BJ (cell line): ENCODE measurements around the gene KDM4B. TPM values are rescaled to one million over a fixed set of nuclear protein-coding genes. Genes with fewer than 3 reads are reported as not detected.

Source experiments
- CTCF ChIA-PET: fragments of 350-600 bp; formaldehyde crosslinking; extraction: SDS; loops from one replicate; lab custom pipeline; 2021; ENCODE audit warnings: antibody characterized with exemption, inconsistent platforms; lab: Yijun Ruan, JAX
- POLR2A ChIA-PET: fragments of 300-600 bp; sonication (Branson Sonifier 250); formaldehyde crosslinking; extraction: SDS; loops from one replicate; lab custom pipeline; 2021; ENCODE audit warnings: antibody characterized with exemption; lab: Charles Lee
- DNase-seq: peaks from one replicate; pipeline ENCODE4 v3.0.0-alpha.2; 2011; ENCODE audit warnings: low read depth
- H3K27me3 ChIP-seq: 2 replicates; pipeline ENCODE4 v1.6.0; 2011; ENCODE audit warnings: low read length; ENCODE audit not compliant: control insufficient read depth, insufficient read depth
- H3K36me3 ChIP-seq: 2 replicates; pipeline ENCODE4 v1.5.1; 2011; ENCODE audit warnings: low read length; ENCODE audit not compliant: control insufficient read depth, insufficient read depth
- H3K4me3 ChIP-seq: 2 replicates; pipeline ENCODE4 v1.5.1; 2011; ENCODE audit warnings: low read depth, mild to moderate bottlenecking, control low read depth, low read length
- polyA plus RNA-seq: library from polyadenylated mRNA; depleted of rRNA; stranded (reverse); fragments of >200 nt; gene quantifications from 2 replicates; pipeline ENCODE4 v1.2.3, GENCODE V29; 2011
- TF ChIP-seq, protein P1 (sequence below): IDR thresholded peaks from 2 replicates; pipeline ENCODE4 v1.5.1; 2011; ENCODE audit warnings: low read depth, mild to moderate bottlenecking, control low read depth, inconsistent platforms, low read length, moderate library complexity; ENCODE audit not compliant: insufficient read depth

The KDM4B gene
- polyA plus RNA-seq, 1 experiment = 15.2 TPM

- Histone ChIP-seq H3K4me3 (no peak overlapping the region), H3K27me3 (no peaks in the 10 kb centered on the region), H3K36me3 (no peaks in the 10 kb centered on the region)
- ChIA-PET CTCF (interaction anchor here (0.7 to 1.4 kb wide), 2 partner anchors 9 to 30 kb away, joined by 3 read pairs; no protein-coding TSS in a partner anchor), POLR2A (no interaction called here)
- TF ChIP-seq, protein P1, sequence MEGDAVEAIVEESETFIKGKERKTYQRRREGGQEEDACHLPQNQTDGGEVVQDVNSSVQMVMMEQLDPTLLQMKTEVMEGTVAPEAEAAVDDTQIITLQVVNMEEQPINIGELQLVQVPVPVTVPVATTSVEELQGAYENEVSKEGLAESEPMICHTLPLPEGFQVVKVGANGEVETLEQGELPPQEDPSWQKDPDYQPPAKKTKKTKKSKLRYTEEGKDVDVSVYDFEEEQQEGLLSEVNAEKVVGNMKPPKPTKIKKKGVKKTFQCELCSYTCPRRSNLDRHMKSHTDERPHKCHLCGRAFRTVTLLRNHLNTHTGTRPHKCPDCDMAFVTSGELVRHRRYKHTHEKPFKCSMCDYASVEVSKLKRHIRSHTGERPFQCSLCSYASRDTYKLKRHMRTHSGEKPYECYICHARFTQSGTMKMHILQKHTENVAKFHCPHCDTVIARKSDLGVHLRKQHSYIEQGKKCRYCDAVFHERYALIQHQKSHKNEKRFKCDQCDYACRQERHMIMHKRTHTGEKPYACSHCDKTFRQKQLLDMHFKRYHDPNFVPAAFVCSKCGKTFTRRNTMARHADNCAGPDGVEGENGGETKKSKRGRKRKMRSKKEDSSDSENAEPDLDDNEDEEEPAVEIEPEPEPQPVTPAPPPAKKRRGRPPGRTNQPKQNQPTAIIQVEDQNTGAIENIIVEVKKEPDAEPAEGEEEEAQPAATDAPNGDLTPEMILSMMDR = no peak
- DNase-seq = no peak
These were observed 209.0 kb downstream of the KDM4B start for GRCh38 chr19:5177745-5178450.

DNA sequence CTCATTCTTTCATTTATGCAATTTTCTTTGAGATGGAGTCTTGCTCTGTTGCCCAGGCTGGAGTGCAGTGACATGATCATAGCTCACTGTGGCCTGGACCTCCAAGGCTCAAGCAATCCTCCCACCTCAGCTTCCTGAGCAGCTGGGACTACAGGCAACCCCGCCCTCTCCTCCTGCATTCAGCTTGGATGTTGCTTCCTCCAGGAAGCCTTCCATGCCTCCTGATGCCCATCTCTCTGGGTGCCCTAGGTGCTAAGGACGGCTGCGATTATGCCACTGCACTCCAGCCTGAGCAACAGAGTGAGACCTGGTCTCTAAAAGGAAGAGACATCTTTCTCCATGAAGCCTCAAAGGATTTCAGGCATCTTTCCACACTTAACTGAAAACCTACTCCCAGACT, 209.9 kb downstream of the KDM4B start:
- TF ChIP-seq, protein P1 = no peak
- H3K27me3 ChIP-seq = no peaks in the 10 kb centered on the region
- DNase-seq = no peak
- POLR2A ChIA-PET = no interaction called here
- H3K4me3 ChIP-seq = no peak overlapping the region
- CTCF ChIA-PET = interaction anchor here (0.6 to 1.4 kb wide), 4 partner anchors 10 to 184 kb away, joined by 3 to 4 read pairs (median 3); no protein-coding TSS in a partner anchor
- H3K36me3 ChIP-seq = no peaks in the 10 kb centered on the region

DNA sequence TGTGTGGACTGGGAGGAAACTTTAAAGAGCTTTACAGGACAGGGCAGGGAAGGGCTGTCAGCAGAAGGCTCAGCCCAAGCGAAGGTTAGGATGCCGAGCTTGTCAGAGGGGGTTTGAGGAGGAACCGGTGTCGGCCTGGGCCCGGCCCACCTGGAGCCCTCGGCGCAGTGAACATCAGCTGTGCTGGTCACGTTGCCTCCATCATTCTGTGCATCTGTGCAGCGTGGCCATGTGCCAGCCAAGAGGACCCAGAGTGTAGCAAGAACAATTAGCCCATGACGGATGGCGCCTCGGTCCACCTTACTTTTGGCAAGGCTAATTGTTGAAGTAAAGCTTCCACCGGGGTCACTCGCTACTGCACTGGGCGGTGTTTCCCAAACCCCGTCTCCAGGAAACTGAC, 210.3 kb downstream of the KDM4B start:
- Histone ChIP-seq H3K4me3 (no peak overlapping the region), H3K36me3 (no peaks in the 10 kb centered on the region), H3K27me3 (no peaks in the 10 kb centered on the region)
- ChIA-PET POLR2A (no interaction called here), CTCF (interaction anchor here (0.6 to 1.4 kb wide), 2 partner anchors 11 to 183 kb away, joined by 3 to 4 read pairs; no protein-coding TSS in a partner anchor)
- no peak for DNase-seq
- TF ChIP-seq, protein P1 = no peak

DNA sequence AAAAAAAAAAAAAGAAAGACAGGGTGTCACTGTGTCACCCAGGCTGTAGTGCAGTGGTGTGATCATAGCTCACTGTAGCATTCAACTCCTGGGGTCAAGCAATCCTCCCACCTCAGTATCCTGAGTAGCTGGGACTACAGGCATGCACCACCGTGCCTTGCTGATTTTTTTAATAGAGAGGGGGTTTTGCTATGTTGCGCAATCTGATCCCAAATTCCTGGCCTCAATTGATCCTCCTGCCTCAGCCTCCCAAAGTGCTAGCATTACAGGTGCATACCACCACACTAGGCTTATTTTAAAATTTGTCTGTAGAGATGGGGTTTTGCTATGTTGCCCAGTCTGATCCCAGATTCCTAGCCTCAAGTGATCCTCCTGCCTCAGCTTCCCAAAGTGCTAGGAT, 212.4 kb downstream of the KDM4B start:
- ChIA-PET CTCF (no interaction called here), POLR2A (no interaction called here)
- H3K4me3 ChIP-seq = no peak overlapping the region
- TF ChIP-seq, protein P1 = no peak
- no peak for DNase-seq
- H3K36me3 ChIP-seq = no peaks in the 10 kb centered on the region
- H3K27me3 ChIP-seq = no peaks in the 10 kb centered on the region

DNA sequence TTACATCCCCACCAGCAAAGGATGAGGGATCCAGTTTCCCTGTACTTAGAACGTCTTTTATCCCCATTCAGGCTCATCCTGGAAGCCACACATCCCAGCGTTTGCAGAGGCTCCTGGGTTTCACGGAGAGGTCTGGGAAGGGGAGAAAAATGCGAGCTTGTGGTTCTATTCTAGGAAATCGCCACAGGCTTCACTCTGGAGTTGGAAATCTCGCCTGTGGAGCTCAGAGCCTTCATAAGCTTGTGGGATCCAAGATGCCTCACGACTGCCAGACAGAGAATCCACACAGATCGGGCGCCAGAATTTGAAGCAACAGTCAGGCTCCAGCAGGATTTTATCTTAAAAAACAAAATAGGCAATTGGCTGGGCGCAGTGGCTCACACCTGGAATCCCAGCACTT, 213.8 kb downstream of the KDM4B start:
- Histone ChIP-seq H3K36me3 (no peaks in the 10 kb centered on the region), H3K27me3 (no peaks in the 10 kb centered on the region), H3K4me3 (no peak overlapping the region)
- POLR2A ChIA-PET = no interaction called here
- TF ChIP-seq, protein P1 = no peak
- CTCF ChIA-PET = interaction anchor here (0.8 to 1.3 kb wide), 2 partner anchors 11 to 134 kb away, joined by 3 to 4 read pairs; no protein-coding TSS in a partner anchor
- no peak for DNase-seq
